ENCODE results near the gene ARHGAP36.

DNA sequence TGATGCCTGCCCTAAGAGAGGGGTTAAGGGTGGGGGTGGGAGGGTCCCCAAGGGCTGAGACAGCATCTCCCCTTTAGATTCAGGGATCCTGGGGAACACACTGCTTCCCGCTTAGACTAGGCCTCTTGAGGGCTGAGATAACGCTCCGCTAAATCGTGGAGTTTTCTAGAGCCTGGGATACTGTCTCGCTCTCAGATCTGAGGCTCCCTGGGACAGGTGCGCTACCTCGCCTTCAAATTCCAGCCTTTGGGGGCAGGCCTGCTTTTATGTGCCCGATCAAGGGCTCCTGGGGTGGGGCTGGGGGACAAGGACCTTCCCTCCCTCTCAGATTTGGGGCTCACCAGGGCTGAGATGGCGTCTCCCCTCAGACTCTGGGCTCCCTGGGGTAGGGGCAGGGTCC is 440 bp upstream of the ARHGAP36 start:
- no peak for TF ChIP-seq CTCF (IDR thresholded peaks at IDR 0.05; ENCODE audit: poor library complexity, severe bottlenecking)
- TF ChIP-seq TAF1 (IDR thresholded peaks at IDR 0.05; ENCODE audit: low read depth): no peak
- TF ChIP-seq RAD21 (conservative IDR thresholded peaks at IDR 0.05): no peak
- no peak for TF ChIP-seq SMC3 (conservative IDR thresholded peaks at IDR 0.05; ENCODE audit: poor library complexity)
- no peak for TF ChIP-seq EP300 (conservative IDR thresholded peaks at IDR 0.05; ENCODE audit: poor library complexity, severe bottlenecking)
- TF ChIP-seq MXI1 (conservative IDR thresholded peaks at IDR 0.05; ENCODE audit: poor library complexity, severe bottlenecking): no peak

Data from neural cell (in vitro differentiated cells).